Measurements from ENCODE around the gene BOD1L1.

The BOD1L1 gene

DNA sequence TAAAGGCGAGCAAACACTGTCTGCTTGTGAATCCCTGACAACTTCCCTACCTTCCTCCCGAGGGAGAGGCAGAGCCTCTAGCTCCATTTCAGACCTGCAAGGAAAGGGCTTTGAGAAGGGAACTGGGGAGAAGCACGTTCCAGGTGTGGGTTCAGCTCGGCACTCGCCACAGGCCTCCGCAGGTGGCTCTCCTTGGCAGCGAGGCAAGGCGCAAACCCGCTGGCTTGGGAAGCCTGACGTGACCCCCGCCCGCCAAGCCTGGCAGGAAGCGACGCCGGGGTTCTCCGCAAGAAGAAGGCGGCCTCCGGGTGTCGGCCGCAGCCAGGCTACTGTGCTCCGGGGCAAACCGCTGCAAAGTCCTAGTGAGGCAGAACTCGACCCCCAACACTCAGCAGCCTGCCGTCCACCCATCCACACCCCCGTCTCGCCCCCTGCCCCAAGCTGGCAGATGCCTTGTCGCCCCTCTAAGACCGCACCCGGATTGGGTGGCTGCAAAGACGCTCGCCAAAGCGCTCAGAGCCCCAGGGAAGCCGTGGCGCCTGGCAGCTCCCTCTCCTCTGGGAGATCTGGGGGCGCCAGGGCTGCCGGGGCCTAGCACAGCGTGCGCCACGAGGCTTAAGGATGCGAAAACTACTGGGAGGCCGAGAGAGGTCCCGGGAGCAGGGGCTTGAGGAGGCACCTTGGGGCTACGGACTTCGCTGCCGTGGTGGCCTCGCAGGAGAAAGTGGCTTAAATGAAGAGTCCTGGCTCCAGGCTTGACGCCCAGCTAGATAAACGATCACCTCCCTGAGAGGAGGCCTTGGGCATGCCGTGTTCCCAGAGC lies 105.0 kb downstream of the BOD1L1 start:
- Histone ChIP-seq H3K36me3 (ENCODE audit: control insufficient read depth in 2 of 2, insufficient read depth in 1 of 2, low read length in 2 of 2) (no peaks in the 10 kb centered on the region), H3K4me3 (ENCODE audit: low read depth, low read length) (no peak overlapping the region), H3K4me1 (ENCODE audit: control insufficient read depth, insufficient read depth, low read length) (no peaks in the 10 kb centered on the region), H3K9me3 (ENCODE audit: control insufficient read depth, insufficient read depth, low read depth, low read length) (no peaks in the 10 kb centered on the region; the same call in 1 of the 2 replicates), H3K27ac (ENCODE audit: extremely low read depth, low read depth, low read length) (no peak overlapping the region)
- ChIA-PET POLR2A (no interaction called here), CTCF (no interaction called here)
- TF ChIP-seq ZBTB8A (tag by site-specific recombination; IDR thresholded peaks at IDR 0.05) = no peak
- TF ChIP-seq ZNF768 (tag by site-specific recombination; IDR thresholded peaks at IDR 0.05) = no peak
- no peak for TF ChIP-seq ZNF266 (tag by site-specific recombination; IDR thresholded peaks at IDR 0.05; ENCODE audit: low read depth)
- TF ChIP-seq, protein P1, sequence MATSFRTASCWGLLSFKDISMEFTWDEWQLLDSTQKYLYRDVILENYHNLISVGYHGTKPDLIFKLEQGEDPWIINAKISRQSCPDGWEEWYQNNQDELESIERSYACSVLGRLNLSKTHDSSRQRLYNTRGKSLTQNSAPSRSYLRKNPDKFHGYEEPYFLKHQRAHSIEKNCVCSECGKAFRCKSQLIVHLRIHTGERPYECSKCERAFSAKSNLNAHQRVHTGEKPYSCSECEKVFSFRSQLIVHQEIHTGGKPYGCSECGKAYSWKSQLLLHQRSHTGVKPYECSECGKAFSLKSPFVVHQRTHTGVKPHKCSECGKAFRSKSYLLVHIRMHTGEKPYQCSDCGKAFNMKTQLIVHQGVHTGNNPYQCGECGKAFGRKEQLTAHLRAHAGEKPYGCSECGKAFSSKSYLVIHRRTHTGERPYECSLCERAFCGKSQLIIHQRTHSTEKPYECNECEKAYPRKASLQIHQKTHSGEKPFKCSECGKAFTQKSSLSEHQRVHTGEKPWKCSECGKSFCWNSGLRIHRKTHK (tag by site-specific recombination; IDR thresholded peaks at IDR 0.05) = no peak
- TF ChIP-seq, protein P2, sequence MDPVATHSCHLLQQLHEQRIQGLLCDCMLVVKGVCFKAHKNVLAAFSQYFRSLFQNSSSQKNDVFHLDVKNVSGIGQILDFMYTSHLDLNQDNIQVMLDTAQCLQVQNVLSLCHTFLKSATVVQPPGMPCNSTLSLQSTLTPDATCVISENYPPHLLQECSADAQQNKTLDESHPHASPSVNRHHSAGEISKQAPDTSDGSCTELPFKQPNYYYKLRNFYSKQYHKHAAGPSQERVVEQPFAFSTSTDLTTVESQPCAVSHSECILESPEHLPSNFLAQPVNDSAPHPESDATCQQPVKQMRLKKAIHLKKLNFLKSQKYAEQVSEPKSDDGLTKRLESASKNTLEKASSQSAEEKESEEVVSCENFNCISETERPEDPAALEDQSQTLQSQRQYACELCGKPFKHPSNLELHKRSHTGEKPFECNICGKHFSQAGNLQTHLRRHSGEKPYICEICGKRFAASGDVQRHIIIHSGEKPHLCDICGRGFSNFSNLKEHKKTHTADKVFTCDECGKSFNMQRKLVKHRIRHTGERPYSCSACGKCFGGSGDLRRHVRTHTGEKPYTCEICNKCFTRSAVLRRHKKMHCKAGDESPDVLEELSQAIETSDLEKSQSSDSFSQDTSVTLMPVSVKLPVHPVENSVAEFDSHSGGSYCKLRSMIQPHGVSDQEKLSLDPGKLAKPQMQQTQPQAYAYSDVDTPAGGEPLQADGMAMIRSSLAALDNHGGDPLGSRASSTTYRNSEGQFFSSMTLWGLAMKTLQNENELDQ (tag by site-specific recombination; IDR thresholded peaks at IDR 0.05; ENCODE audit: low read depth) = no peak
- no peak for TF ChIP-seq ZNF548 (tag by site-specific recombination; IDR thresholded peaks at IDR 0.05)
- no peak for TF ChIP-seq ZNF626 (tag by site-specific recombination; IDR thresholded peaks at IDR 0.05)
- no peak for TF ChIP-seq ZNF391 (tag by site-specific recombination; IDR thresholded peaks at IDR 0.05; ENCODE audit: borderline replicate concordance, low read depth)

DNA sequence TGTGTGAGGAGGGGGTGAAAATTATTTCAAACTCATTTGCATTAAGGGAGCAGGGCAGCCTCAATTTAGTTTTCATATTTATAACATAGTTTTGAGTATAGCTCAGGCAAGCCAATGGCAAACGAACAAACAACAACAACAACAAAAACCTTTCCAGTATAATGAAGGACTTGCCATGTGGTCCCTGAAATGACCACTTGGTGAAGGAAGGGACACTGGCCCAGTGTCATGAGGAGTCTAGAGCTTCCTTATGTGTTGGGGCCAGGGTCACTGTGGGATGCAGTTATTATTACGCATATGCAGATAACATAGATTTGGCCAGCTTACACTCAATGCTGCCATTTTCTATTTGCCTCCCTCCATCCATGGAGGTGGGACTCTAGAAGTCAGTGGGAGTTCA lies 106.5 kb downstream of the BOD1L1 start:
- H3K36me3 ChIP-seq (ENCODE audit: control insufficient read depth in 2 of 2, insufficient read depth in 1 of 2, low read length in 2 of 2) = no peaks in the 10 kb centered on the region
- H3K4me1 ChIP-seq (ENCODE audit: control insufficient read depth, insufficient read depth, low read length) = peaks cover 8% of the 10 kb centered on the region; the same call in 1 of the 2 replicates
- CTCF ChIA-PET = no interaction called here
- H3K27ac ChIP-seq (ENCODE audit: extremely low read depth, low read depth, low read length) = no peak overlapping the region
- no peak overlapping the region for H3K4me3 ChIP-seq (ENCODE audit: low read depth, low read length)
- no peaks in the 10 kb centered on the region; the same call in 1 of the 2 replicates for H3K9me3 ChIP-seq (ENCODE audit: control insufficient read depth, insufficient read depth, low read depth, low read length)
- POLR2A ChIA-PET = no interaction called here
- TF ChIP-seq ZSCAN30 (tag by site-specific recombination; IDR thresholded peaks at IDR 0.05) = no peak
- TF ChIP-seq ZIC2 (tag by site-specific recombination; IDR thresholded peaks at IDR 0.05) = no peak
- no peak for TF ChIP-seq ZNF169 (tag by site-specific recombination; IDR thresholded peaks at IDR 0.05)
- TF ChIP-seq ZNF423 (tag by site-specific recombination; IDR thresholded peaks at IDR 0.05) = no peak
- TF ChIP-seq, protein P3, sequence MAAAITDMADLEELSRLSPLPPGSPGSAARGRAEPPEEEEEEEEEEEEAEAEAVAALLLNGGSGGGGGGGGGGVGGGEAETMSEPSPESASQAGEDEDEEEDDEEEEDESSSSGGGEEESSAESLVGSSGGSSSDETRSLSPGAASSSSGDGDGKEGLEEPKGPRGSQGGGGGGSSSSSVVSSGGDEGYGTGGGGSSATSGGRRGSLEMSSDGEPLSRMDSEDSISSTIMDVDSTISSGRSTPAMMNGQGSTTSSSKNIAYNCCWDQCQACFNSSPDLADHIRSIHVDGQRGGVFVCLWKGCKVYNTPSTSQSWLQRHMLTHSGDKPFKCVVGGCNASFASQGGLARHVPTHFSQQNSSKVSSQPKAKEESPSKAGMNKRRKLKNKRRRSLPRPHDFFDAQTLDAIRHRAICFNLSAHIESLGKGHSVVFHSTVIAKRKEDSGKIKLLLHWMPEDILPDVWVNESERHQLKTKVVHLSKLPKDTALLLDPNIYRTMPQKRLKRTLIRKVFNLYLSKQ (tag by site-specific recombination; IDR thresholded peaks at IDR 0.05; ENCODE audit: borderline replicate concordance) = no peak
- TF ChIP-seq, protein P4, sequence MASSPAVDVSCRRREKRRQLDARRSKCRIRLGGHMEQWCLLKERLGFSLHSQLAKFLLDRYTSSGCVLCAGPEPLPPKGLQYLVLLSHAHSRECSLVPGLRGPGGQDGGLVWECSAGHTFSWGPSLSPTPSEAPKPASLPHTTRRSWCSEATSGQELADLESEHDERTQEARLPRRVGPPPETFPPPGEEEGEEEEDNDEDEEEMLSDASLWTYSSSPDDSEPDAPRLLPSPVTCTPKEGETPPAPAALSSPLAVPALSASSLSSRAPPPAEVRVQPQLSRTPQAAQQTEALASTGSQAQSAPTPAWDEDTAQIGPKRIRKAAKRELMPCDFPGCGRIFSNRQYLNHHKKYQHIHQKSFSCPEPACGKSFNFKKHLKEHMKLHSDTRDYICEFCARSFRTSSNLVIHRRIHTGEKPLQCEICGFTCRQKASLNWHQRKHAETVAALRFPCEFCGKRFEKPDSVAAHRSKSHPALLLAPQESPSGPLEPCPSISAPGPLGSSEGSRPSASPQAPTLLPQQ (tag by site-specific recombination; IDR thresholded peaks at IDR 0.05) = no peak
- TF ChIP-seq ZNF19 (tag by site-specific recombination; IDR thresholded peaks at IDR 0.05; ENCODE audit: low read depth) = no peak
- no peak for TF ChIP-seq ZNF660 (tag by site-specific recombination; IDR thresholded peaks at IDR 0.05)
- no peak for TF ChIP-seq KLF10 (tag by site-specific recombination; IDR thresholded peaks at IDR 0.05)
- TF ChIP-seq, protein P5, sequence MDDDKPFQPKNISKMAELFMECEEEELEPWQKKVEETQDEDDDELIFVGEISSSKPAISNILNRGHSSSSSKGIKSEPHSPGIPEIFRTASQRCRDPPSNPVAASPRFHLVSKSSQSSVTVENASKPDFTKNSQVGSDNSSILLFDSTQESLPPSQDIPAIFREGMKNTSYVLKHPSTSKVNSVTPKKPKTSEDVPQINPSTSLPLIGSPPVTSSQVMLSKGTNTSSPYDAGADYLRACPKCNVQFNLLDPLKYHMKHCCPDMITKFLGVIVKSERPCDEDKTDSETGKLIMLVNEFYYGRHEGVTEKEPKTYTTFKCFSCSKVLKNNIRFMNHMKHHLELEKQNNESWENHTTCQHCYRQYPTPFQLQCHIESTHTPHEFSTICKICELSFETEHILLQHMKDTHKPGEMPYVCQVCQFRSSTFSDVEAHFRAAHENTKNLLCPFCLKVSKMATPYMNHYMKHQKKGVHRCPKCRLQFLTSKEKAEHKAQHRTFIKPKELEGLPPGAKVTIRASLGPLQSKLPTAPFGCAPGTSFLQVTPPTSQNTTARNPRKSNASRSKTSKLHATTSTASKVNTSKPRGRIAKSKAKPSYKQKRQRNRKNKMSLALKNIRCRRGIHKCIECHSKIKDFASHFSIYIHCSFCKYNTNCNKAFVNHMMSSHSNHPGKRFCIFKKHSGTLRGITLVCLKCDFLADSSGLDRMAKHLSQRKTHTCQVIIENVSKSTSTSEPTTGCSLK (tag by site-specific recombination; IDR thresholded peaks at IDR 0.05) = no peak
- TF ChIP-seq, protein P6, sequence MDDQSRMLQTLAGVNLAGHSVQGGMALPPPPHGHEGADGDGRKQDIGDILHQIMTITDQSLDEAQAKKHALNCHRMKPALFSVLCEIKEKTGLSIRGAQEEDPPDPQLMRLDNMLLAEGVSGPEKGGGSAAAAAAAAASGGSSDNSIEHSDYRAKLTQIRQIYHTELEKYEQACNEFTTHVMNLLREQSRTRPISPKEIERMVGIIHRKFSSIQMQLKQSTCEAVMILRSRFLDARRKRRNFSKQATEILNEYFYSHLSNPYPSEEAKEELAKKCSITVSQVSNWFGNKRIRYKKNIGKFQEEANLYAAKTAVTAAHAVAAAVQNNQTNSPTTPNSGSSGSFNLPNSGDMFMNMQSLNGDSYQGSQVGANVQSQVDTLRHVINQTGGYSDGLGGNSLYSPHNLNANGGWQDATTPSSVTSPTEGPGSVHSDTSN (CRISPR knock-in tag; IDR thresholded peaks at IDR 0.05) = no peak
- TF ChIP-seq ZNF266 (tag by site-specific recombination; IDR thresholded peaks at IDR 0.05; ENCODE audit: low read depth) = no peak
- TF ChIP-seq, protein P7, sequence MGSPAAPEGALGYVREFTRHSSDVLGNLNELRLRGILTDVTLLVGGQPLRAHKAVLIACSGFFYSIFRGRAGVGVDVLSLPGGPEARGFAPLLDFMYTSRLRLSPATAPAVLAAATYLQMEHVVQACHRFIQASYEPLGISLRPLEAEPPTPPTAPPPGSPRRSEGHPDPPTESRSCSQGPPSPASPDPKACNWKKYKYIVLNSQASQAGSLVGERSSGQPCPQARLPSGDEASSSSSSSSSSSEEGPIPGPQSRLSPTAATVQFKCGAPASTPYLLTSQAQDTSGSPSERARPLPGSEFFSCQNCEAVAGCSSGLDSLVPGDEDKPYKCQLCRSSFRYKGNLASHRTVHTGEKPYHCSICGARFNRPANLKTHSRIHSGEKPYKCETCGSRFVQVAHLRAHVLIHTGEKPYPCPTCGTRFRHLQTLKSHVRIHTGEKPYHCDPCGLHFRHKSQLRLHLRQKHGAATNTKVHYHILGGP (tag by site-specific recombination; IDR thresholded peaks at IDR 0.05) = no peak
- TF ChIP-seq ZNF585B (tag by site-specific recombination; IDR thresholded peaks at IDR 0.05) = no peak
